Esophagus muscularis mucosa (tissue), 4 donors: ENCODE results near the gene SLC35B2. TPM values are rescaled to one million over a fixed set of nuclear protein-coding genes. Genes with fewer than 3 reads are reported as not detected.

Experiments used
- DNase-seq: peaks from one replicate; pipeline ENCODE4 v3.0.0-alpha.2; 2017; ENCODE audit errors: extremely low spot score
- H3K27ac ChIP-seq, 4 donors: fragments of 200-600 bp; sonication (generic); replicated peaks in 1 of 4; 1 replicate in 3 of 4; 2 replicates in 1 of 4; pipeline ENCODE4 v1.5.1; 2016 to 2019; ENCODE audit warnings: mild to moderate bottlenecking in 1 of 4
- H3K27me3 ChIP-seq, 4 donors: fragments of 200-600 bp; sonication (generic); one replicate each; pipeline versions ENCODE4 v1.5.1 to v1.6.0; 2016 to 2019
- H3K36me3 ChIP-seq, 4 donors: fragments of 200-600 bp; sonication (generic); one replicate each; pipeline ENCODE4 v1.5.1; 2016 to 2019
- H3K4me1 ChIP-seq, 4 donors: fragments of 200-600 bp; sonication (generic); one replicate each; pipeline ENCODE4 v1.5.1; 2016 to 2019
- H3K4me3 ChIP-seq, 4 donors: fragments of 200-600 bp; sonication (generic); 1 replicate in 2 of 4; 2 replicates in 2 of 4; pipeline ENCODE4 v1.5.1; 2016 to 2019; ENCODE audit warnings: mild to moderate bottlenecking in 4 of 4, moderate library complexity in 1 of 4
- H3K9me3 ChIP-seq, 4 donors: fragments of 200-600 bp; sonication (generic); 1 replicate in 3 of 4; 2 replicates in 1 of 4; pipeline ENCODE4 v1.5.1; 2016 to 2019
- CTCF ChIP-seq, 3 experiments: fragments of 200-600 bp in 2 of 3; fragments of 450-650 bp in 1 of 3; sonication (generic) in 2 of 3; IDR thresholded peaks; one replicate each; pipeline ENCODE4 v1.5.1; 2017 to 2019; ENCODE audit warnings: antibody characterized with exemption in 3 of 3, mild to moderate bottlenecking in 2 of 3, moderate library complexity in 1 of 3
- EP300 ChIP-seq: sonication (generic); formaldehyde crosslinking; IDR thresholded peaks from one replicate; pipeline ENCODE4 v1.6.1; 2017; ENCODE audit warnings: antibody characterized with exemption
- POLR2A ChIP-seq: fragments of 450-650 bp; IDR thresholded peaks from one replicate; pipeline ENCODE4 v1.6.1; 2017; ENCODE audit warnings: antibody characterized with exemption, moderate library complexity, mild to moderate bottlenecking, low read depth
- POLR2AphosphoS5 ChIP-seq, 2 donors: sonication (generic); formaldehyde crosslinking; IDR thresholded peaks; one replicate each; pipeline ENCODE4 v1.6.1; 2017; ENCODE audit warnings: antibody characterized with exemption in 2 of 2
- WGBS: methylation state at CpG from one replicate; pipeline ENCODE4 v1.1.5; 2018; 5-methylcytosine and 5-hydroxymethylcytosine counted together
- intact Hi-C: fragments of 100-400 bp; cut with DNase I; formaldehyde crosslinking; loops from one replicate; pipeline ENCODE4 v1.15.1; 2023
- total RNA-seq, 4 donors: library from RNA; depleted of rRNA; stranded (reverse); fragments of >200 nt; gene quantifications; one replicate each; pipeline versions ENCODE4 v1.1.0 to v1.2.1, GENCODE V29; 2016

SLC35B2 gene
- total RNA-seq, 4 donors from 2014 or later = 22.8 to 37.9 (median 32.6) TPM

GRCh38 chr6:44251576-44252524 is 5.5 kb downstream of the SLC35B2 start:
- peaks cover 63 to 82% (median 75%) of the 10 kb centered on the region in 4 donors for H3K36me3 ChIP-seq
- WGBS = 90% methylated on average over 14 of the region's 14 CpGs
- intact Hi-C loops = no loop called here
- no peak for TF ChIP-seq POLR2A
- TF ChIP-seq EP300 = no peak
- TF ChIP-seq POLR2AphosphoS5 (IDR thresholded peaks at IDR 0.05) = no peak
- TF ChIP-seq CTCF (IDR thresholded peaks at IDR 0.05) = no peak
- H3K4me1 ChIP-seq = peaks cover 37 to 78% (median 74%) of the 10 kb centered on the region in 4 donors
- DNase-seq = no peak
- H3K9me3 ChIP-seq = no peaks in the 10 kb centered on the region
- H3K27me3 ChIP-seq = no peaks in the 10 kb centered on the region
- H3K27ac ChIP-seq = no peak overlapping the region
- no peak overlapping the region for H3K4me3 ChIP-seq

GRCh38 chr6:44250718-44251123 is 6.6 kb downstream of the SLC35B2 start:
- Histone ChIP-seq H3K4me1 (peaks cover 31 to 69% (median 66%) of the 10 kb centered on the region in 4 donors), H3K27me3 (no peaks in the 10 kb centered on the region), H3K9me3 (no peaks in the 10 kb centered on the region), H3K27ac (peak overlapping the region in 1 of 4 donors; percentile 15), H3K4me3 (no peak overlapping the region), H3K36me3 (peaks cover 63 to 76% (median 73%) of the 10 kb centered on the region in 4 donors)
- TF ChIP-seq POLR2AphosphoS5 (IDR thresholded peaks at IDR 0.05) (no peak), CTCF (IDR thresholded peaks at IDR 0.05) (no peak), EP300 (no peak), POLR2A (no peak)
- WGBS = 66% methylated on average over 3 of the region's 3 CpGs
- no peak for DNase-seq
- intact Hi-C loops = no loop called here

GRCh38 chr6:44250067-44250717 is 7.1 kb downstream of the SLC35B2 start:
- no peak for DNase-seq
- intact Hi-C loops = no loop called here
- Histone ChIP-seq H3K27me3 (no peaks in the 10 kb centered on the region), H3K27ac (peak overlapping the region in 1 of 4 donors; percentile 15), H3K4me1 (peaks cover 30 to 72% (median 68%) of the 10 kb centered on the region in 4 donors), H3K4me3 (no peak overlapping the region), H3K9me3 (no peaks in the 10 kb centered on the region), H3K36me3 (peaks cover 63 to 70% (median 68%) of the 10 kb centered on the region in 4 donors)
- WGBS = 70% methylated on average over 6 of the region's 6 CpGs
- TF ChIP-seq POLR2A (no peak), EP300 (no peak), POLR2AphosphoS5 (IDR thresholded peaks at IDR 0.05) (no peak), CTCF (IDR thresholded peaks at IDR 0.05) (no peak)

GRCh38 chr6:44249082-44249748 is 8.1 kb downstream of the SLC35B2 start:
- H3K36me3 ChIP-seq = peaks cover 54 to 61% (median 58%) of the 10 kb centered on the region in 4 donors
- no peaks in the 10 kb centered on the region for H3K9me3 ChIP-seq
- WGBS = 79% methylated on average over 9 of the region's 9 CpGs
- H3K4me3 ChIP-seq = peak overlapping the region in 3 of 4 donors; percentile 73 to 100 (median 95)
- DNase-seq = no peak
- peak overlapping the region in 3 of 4 donors; percentile 95 to 99 (median 98) for H3K27ac ChIP-seq
- intact Hi-C loops = no loop called here
- peaks cover 30 to 65% (median 60%) of the 10 kb centered on the region in 4 donors for H3K4me1 ChIP-seq
- TF ChIP-seq CTCF (IDR thresholded peaks at IDR 0.05) (no peak), POLR2A (no peak), POLR2AphosphoS5 (IDR thresholded peaks at IDR 0.05) (peak in 1 of 2 donors; percentile 8)
- H3K27me3 ChIP-seq = no peaks in the 10 kb centered on the region
